Central memory CD4-positive, alpha-beta T cell (primary cell): ENCODE measurements around the gene NR1H3.
"Not testable (repeated sequence)": the region's sequence is repeated elsewhere in the genome, so short reads cannot be mapped to it uniquely, and the experiment has no call there.

Source experiments
- DNase-seq: peaks from one replicate; pipeline ENCODE4 v3.0.0; 2022
- total RNA-seq, 3 experiments: gene quantifications; one replicate each; lab custom pipeline; 2026; lab: John Stamatoyannopoulos, UW

NR1H3 gene
- 2.3 to 6.5 (median 3.5) reads per million in 3 experiments for total RNA-seq

GRCh38 chr11:47257517-47258316, at the start of gene NR1H3:
Gene NR1H3, plus strand, starts transcription at chr11:47257996. Its CDS starts 1,221 bp downstream, at chr11:47259217.
- DNase-seq, result no peak

- not testable (repeated sequence) for DNase-seq
Observed at GRCh38 chr11:47208008-47208552, 49.7 kb upstream of the NR1H3 start.

GRCh38 chr11:47208628-47209027, 49.2 kb upstream of the NR1H3 start:
- DNase-seq, result no peak

GRCh38 chr11:47212938-47213337, 44.9 kb upstream of the NR1H3 start:
- no peak for DNase-seq

GRCh38 chr11:47213950-47214565, 43.7 kb upstream of the NR1H3 start:
- peak; percentile 82 for DNase-seq

GRCh38 chr11:47215366-47215910, 42.4 kb upstream of the NR1H3 start:
- DNase-seq, result no peak

GRCh38 chr11:47216121-47216798, 41.5 kb upstream of the NR1H3 start:
- no peak for DNase-seq

GRCh38 chr11:47220401-47220821, 37.4 kb upstream of the NR1H3 start:
- DNase-seq, result no peak

GRCh38 chr11:47222696-47223095, 35.1 kb upstream of the NR1H3 start:
- DNase-seq, result no peak

- no peak for DNase-seq
Observed at GRCh38 chr11:47225552-47226400, 32.0 kb upstream of the NR1H3 start.

- no peak for DNase-seq
Observed at GRCh38 chr11:47229161-47229560, 28.6 kb upstream of the NR1H3 start.

GRCh38 chr11:47233051-47233450, 24.7 kb upstream of the NR1H3 start:
- DNase-seq, result no peak

GRCh38 chr11:47233989-47234668, 23.7 kb upstream of the NR1H3 start:
- no peak for DNase-seq

GRCh38 chr11:47234669-47235100, 23.1 kb upstream of the NR1H3 start:
- DNase-seq, result peak; percentile 87

- DNase-seq, result no peak
Observed at GRCh38 chr11:47235163-47235562, 22.6 kb upstream of the NR1H3 start.

- DNase-seq, result no peak
Observed at GRCh38 chr11:47236482-47236881, 21.3 kb upstream of the NR1H3 start.

- no peak for DNase-seq
Observed at GRCh38 chr11:47239852-47240251, 17.9 kb upstream of the NR1H3 start.

- DNase-seq, result no peak
Observed at GRCh38 chr11:47241841-47242301, 15.9 kb upstream of the NR1H3 start.

GRCh38 chr11:47242596-47243192, 15.1 kb upstream of the NR1H3 start:
- no peak for DNase-seq

GRCh38 chr11:47243454-47243853, 14.3 kb upstream of the NR1H3 start:
- DNase-seq, result no peak
